Measurements from ENCODE around the gene RGS7.

GRCh38 chr1:241105147-241105546 is 251.9 kb downstream of the RGS7 start:
- TF ChIP-seq ZNF302 (CRISPR knock-in tag; IDR thresholded peaks at IDR 0.05) (no peak), POLR2AphosphoS2 (conservative IDR thresholded peaks at IDR 0.05; ENCODE audit: low read length) (no peak), NFE2L2 (conservative IDR thresholded peaks at IDR 0.05; ENCODE audit: low read length) (no peak), POLR2A (IDR thresholded peaks at IDR 0.05; ENCODE audit: low read length) (no peak), CTCF (IDR thresholded peaks at IDR 0.05) (no peak)
